Testis (tissue), 3 donors: ENCODE measurements around the gene CLK2. TPM values are rescaled to one million over a fixed set of nuclear protein-coding genes. Genes with fewer than 3 reads are reported as not detected.
"Not testable (repeated sequence)": the region's sequence is repeated elsewhere in the genome, so short reads cannot be mapped to it uniquely, and the experiment has no call there.

Experiments used
- DNase-seq: peaks from one replicate; pipeline ENCODE4 v3.0.0-alpha.2; 2019
- H3K27ac ChIP-seq, 2 donors: fragments of 200-600 bp; sonication (generic); one replicate each; pipeline ENCODE4 v1.5.1; 2019
- H3K27me3 ChIP-seq: fragments of 200-600 bp; sonication (generic); one replicate; pipeline ENCODE4 v1.5.1; 2019
- H3K36me3 ChIP-seq: fragments of 200-600 bp; sonication (generic); one replicate; pipeline ENCODE4 v1.5.1; 2017; ENCODE audit warnings: low read depth; ENCODE audit errors: missing control alignments
- H3K4me1 ChIP-seq: fragments of 200-600 bp; sonication (generic); one replicate; pipeline ENCODE4 v1.5.1; 2019
- H3K4me3 ChIP-seq, 2 donors: fragments of 200-600 bp; sonication (generic); one replicate each; pipeline ENCODE4 v1.5.1; 2017 to 2019
- H3K9me3 ChIP-seq: fragments of 200-600 bp; sonication (generic); one replicate; pipeline ENCODE4 v1.5.1; 2017
- CTCF ChIP-seq, 3 experiments: fragments of 450-650 bp in 2 of 3; fragments of 200-600 bp in 1 of 3; sonication (generic) in 1 of 3; IDR thresholded peaks; one replicate each; pipeline ENCODE4 v1.5.1; 2016 to 2019; ENCODE audit warnings: antibody characterized with exemption in 3 of 3, mild to moderate bottlenecking in 2 of 3, moderate library complexity in 1 of 3
- POLR2A ChIP-seq: fragments of 450-650 bp; IDR thresholded peaks from one replicate; pipeline ENCODE4 v1.6.1; 2017; ENCODE audit warnings: antibody characterized with exemption, mild to moderate bottlenecking, moderate library complexity
- WGBS, 2 donors: methylation state at CpG; one replicate each; pipeline ENCODE4 v1.1.5; 2018; 5-methylcytosine and 5-hydroxymethylcytosine counted together
- intact Hi-C: fragments of 100-400 bp; cut with DNase I; formaldehyde crosslinking; loops from one replicate; pipeline ENCODE4 v1.15.1; 2023; ENCODE audit warnings: low total_unique reads
- polyA plus RNA-seq: library from polyadenylated mRNA; stranded (reverse); fragments of 350-450 nt; fragmentation: Illumina TruSeq; extraction: RNeasy Lipid Tissue Mini Kit (QIAGEN cat#74804); gene quantifications from one replicate; pipeline ENCODE4 v1.2.3, GENCODE V29; 2014; ENCODE audit warnings: low read depth, low replicate concordance; ENCODE audit not compliant: insufficient read depth
- total RNA-seq, 2 donors: library from RNA; depleted of rRNA; stranded (reverse); fragments of >200 nt; gene quantifications; one replicate each; pipeline ENCODE4 v1.2.3, GENCODE V29; 2016

The CLK2 gene
- total and polyA plus RNA-seq, 3 donors from 2014 or later, result 37.0 to 54.1 (median 52.8) TPM

GRCh38 chr1:155250246-155250632 lies 23.1 kb downstream of the CLK2 start:
- Histone ChIP-seq H3K4me1 (peaks cover 33% of the 10 kb centered on the region), H3K36me3 (no peaks in the 10 kb centered on the region), H3K27me3 (no peaks in the 10 kb centered on the region), H3K4me3 (peak overlapping the region; percentile 5 to 47), H3K27ac (no peak overlapping the region), H3K9me3 (no peaks in the 10 kb centered on the region)
- 40% methylated on average over 24 of the region's 28 CpGs; no CpG with 5 or more reads in 1 of the 2 donors for WGBS, 2 donors
- TF ChIP-seq CTCF (IDR thresholded peaks at IDR 0.05) (no peak), POLR2A (no peak)
- intact Hi-C loops, result loop anchor here (10.0 kb wide), 2 partner anchors 75 to 345 kb away; partner anchors contain the start of gene RUSC1
- no peak for DNase-seq

GRCh38 chr1:155247667-155248553 lies 25.4 kb downstream of the CLK2 start:
- 86 to 91% methylated on average over 18 to 26 of the region's 26 CpGs for WGBS, 2 donors
- Histone ChIP-seq H3K4me1 (peaks cover 24% of the 10 kb centered on the region), H3K4me3 (no peak overlapping the region), H3K27me3 (no peaks in the 10 kb centered on the region), H3K27ac (no peak overlapping the region), H3K9me3 (no peaks in the 10 kb centered on the region), H3K36me3 (no peaks in the 10 kb centered on the region)
- TF ChIP-seq POLR2A, result no peak
- no peak for DNase-seq
- intact Hi-C loops, result no loop called here

GRCh38 chr1:155246796-155247195 lies 26.5 kb downstream of the CLK2 start:
- WGBS, 2 donors, result 94 to 96% methylated on average over 3 of the region's 3 CpGs
- H3K9me3 ChIP-seq, H3K36me3 ChIP-seq, DNase-seq, H3K27me3 ChIP-seq, H3K27ac ChIP-seq, H3K4me3 ChIP-seq, intact Hi-C loops: not testable (repeated sequence)
- H3K4me1 ChIP-seq, result peaks cover 21% of the 10 kb centered on the region

- 42 to 48% methylated on average over 8 of the region's 8 CpGs for WGBS, 2 donors
Observed at GRCh38 chr1:155245163-155245524, 28.2 kb downstream of the CLK2 start.

GRCh38 chr1:155244368-155245162 lies 28.7 kb downstream of the CLK2 start:
- peak overlapping the region; percentile 64 to 72 for H3K4me3 ChIP-seq
- WGBS, 2 donors, result 1% methylated on average over 53 of the region's 53 CpGs
- peak; percentile 16 for TF ChIP-seq POLR2A
- TF ChIP-seq CTCF (IDR thresholded peaks at IDR 0.05), result peak; percentile 74 to 94 (median 93)
- no peaks in the 10 kb centered on the region for H3K27me3 ChIP-seq
- H3K9me3 ChIP-seq, result no peaks in the 10 kb centered on the region
- peak; percentile 98 for DNase-seq
- intact Hi-C loops, result no loop called here
- H3K27ac ChIP-seq, result peak overlapping the region; percentile 81 to 94
- no peaks in the 10 kb centered on the region for H3K36me3 ChIP-seq
- H3K4me1 ChIP-seq, result peaks cover 8% of the 10 kb centered on the region

More at GRCh38 chr1:155245163-155245524, 28.2 kb downstream of the CLK2 start:
- DNase-seq, result no peak
- H3K36me3 ChIP-seq, result no peaks in the 10 kb centered on the region
- intact Hi-C loops, result no loop called here
- H3K27ac ChIP-seq, result peak overlapping the region; percentile 81 to 94
- H3K27me3 ChIP-seq, result no peaks in the 10 kb centered on the region
- TF ChIP-seq POLR2A, result no peak
- TF ChIP-seq CTCF (IDR thresholded peaks at IDR 0.05), result no peak
- H3K9me3 ChIP-seq, result no peaks in the 10 kb centered on the region
- H3K4me1 ChIP-seq, result peaks cover 8% of the 10 kb centered on the region
- H3K4me3 ChIP-seq, result peak overlapping the region; percentile 64 to 72
